Stimulated activated CD4-positive, alpha-beta T cell treated with anti-CD3 and anti-CD28 coated beads, Interleukin-15, amount 100 ng/mL, for 1 hour (primary cell): ENCODE measurements around the gene RBFOX2.
"Not testable (repeated sequence)": the region's sequence is repeated elsewhere in the genome, so short reads cannot be mapped to it uniquely, and the experiment has no call there.

Experiments
- DNase-seq, 2 donors: peaks; one replicate each; pipeline ENCODE4 v3.0.0-alpha.2; 2020; ENCODE audit warnings: low read depth in 1 of 2, low spot score in 1 of 2

RBFOX2 gene

DNA sequence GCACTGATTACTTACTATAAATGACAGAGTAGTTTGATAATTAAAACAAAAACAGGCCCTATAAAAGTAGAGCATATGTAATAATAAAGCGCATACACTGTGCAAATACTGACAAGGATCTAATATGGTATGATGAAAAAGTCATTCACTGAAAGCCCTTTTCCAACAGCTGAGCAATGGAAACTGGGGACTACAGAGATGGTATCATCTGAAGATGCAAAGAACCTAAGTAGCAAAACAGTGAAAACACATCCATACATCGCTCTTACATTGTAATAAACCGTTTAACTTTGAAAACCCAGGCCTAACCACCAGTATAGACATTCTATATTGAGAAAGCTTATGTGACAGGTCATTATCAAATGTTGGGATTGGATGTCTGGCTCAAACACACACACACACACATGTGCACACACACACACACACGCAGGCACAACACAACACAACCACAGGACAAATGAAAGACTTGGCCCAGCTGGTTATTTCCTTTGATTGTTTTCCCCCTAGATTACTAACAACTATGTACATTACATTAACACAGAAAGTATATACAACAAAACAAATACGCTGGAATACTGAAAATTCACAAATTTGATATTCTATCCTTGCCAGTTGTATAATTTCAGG lies 191.4 kb downstream of the RBFOX2 start:
- no peak for DNase-seq

DNA sequence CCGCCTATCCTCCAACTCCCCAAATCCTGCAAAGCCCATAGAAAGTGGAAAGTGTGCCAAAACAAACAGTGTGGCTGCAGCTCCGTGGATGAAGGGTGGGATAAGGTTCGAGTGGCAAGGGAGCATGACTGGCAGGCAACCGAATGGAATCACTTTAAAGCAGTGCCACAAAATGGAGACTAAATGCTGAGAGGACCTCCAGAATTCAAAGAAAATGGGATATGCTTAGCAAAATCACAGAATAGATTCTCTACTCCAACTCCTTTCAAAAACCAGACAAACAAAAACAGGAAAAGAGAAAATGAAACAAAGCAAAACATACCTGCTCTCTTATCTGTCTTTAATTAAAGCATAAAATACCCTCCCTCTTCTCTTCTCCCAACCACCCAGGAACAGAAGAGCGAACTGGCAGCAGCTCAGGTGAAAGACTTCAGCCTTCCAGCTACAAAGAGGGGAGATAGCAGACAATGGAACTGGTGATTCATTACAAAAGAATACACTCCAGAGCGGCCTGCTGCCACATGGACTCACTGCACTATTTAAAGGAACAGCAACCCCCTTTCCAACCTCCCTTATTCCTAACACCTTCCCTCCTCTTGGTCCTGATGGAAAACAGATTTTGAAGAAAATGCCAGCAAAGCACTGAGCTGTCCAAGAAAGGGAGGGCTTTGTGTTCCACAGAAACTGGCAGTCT lies 192.5 kb downstream of the RBFOX2 start:
- DNase-seq: no peak

- DNase-seq: no peak
Measured at GRCh38 chr22:35835267-35835997, 193.2 kb downstream of the RBFOX2 start.

DNA sequence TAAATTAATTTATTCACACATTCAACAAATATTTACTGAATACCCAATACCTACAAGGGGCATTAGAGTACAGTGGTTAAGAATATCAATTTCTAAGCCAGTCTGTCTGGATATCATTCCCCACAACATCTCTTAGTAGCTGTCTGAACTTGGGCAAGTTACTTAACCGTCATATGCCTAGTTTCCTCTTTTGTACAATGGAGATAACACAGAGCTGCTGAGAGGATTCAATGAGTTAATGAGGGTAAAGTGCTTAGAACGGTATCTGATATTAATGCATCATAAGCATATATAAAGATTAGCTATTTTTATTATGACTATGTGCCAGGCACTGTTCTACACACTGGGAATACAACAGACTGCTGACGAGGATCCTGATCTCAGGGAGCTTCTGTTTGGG lies 194.6 kb downstream of the RBFOX2 start:
- DNase-seq: no peak

GRCh38 chr22:35830305-35830704 lies 198.3 kb downstream of the RBFOX2 start:
- DNase-seq: no peak

- no peak for DNase-seq
Measured at GRCh38 chr22:35824256-35824655, 204.4 kb downstream of the RBFOX2 start.

DNA sequence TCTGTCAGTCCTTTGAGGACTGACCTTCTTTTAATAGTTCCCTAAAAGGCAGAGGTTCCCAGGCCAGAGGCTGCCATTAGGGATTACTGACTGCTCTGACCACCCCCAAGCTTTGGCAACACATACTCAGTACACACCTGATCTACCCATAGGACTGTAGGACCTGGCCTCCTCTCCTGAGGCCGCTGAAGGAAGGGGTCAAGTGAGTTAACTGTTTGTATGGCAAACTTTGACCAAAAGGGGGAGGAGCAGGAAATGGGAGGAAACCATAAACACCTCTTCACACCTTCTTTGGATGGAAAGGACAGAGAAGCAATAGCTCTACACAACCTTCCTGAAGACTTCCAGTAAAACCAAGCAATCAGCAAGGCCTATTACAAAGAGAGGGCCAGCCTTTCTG lies 207.0 kb downstream of the RBFOX2 start:
- DNase-seq: no peak

- no peak for DNase-seq
Measured at GRCh38 chr22:35819421-35819820, 209.2 kb downstream of the RBFOX2 start.

GRCh38 chr22:35818897-35819296 lies 209.7 kb downstream of the RBFOX2 start:
- DNase-seq: no peak

DNA sequence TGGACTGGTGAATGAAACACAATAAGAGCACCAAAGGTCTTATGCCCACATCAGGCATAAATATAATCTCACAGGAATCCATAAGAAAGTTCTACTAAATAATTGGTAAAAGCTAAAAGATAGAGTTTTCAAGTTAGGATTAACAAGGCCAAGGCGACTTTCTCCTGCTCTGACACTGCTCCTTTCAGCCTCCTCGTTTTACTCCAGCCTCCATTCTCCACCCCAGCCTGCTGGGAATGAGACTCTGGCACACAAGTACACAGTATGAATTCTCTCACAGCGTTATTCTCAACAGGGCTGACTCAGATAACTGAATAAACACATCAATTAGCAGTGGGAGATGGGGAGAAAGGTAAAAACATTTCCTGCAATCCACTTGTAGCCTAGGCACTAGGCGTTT lies 216.0 kb downstream of the RBFOX2 start:
- no peak for DNase-seq

DNA sequence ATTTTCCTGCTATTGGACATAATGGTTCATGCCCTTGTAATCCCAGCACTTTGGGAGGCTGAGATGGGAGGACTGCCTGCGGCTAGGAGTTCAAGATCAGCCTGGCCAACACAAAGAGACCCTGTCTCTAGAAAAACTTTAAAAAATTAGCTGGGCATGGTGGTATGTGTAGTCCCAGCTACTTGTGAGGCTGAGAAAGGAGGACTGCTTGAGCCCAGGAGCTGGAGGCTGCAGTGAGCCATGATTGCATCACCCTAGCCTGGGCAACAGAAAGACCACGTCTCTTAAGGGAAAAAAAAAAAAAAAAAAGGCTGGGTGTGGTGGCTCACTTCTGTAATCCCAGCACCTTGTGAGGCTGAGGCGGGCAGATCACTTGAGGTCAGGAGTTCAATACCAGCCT lies 217.0 kb downstream of the RBFOX2 start:
- DNase-seq: no peak

DNA sequence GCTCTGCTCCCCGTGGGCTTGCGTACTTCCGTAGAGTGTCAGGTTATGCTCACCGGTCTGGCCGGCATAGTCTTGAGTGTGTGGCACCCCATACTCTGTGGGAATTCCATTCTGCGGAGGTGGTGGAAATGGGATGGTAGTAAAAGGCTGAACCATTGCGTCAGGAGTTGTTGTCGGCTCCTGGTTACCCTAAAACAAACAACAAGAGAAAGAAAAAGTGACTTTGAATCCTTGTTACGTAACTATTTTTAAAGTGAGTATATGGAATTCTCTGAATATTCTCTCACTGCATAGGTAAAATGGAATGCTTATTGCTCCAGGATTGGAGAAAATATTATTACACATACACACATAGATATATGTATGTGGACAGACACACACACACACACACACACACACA lies 218.8 kb downstream of the RBFOX2 start:
- no peak for DNase-seq

DNA sequence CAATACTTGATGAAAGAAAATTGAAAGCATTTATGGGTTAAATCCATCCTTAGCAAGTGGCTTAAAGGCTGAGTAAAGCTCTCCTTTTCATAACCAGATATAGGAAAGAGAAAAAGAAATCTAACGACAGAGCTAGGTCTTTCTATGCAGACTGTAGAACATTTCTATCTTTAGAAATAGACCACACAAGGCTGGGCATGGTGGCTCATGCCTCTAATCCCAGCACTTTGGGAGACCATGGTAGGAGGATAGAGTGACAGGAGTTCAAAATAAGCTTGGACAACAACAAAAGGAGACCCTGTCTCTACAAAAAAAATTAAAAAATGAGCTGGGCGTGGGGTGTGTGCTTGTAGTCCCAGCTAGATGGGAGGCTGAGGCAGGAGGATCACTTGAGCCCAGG lies 220.2 kb downstream of the RBFOX2 start:
- no peak for DNase-seq

- not testable (repeated sequence) for DNase-seq
Measured at GRCh38 chr22:35806668-35807067, 222.0 kb downstream of the RBFOX2 start.

DNA sequence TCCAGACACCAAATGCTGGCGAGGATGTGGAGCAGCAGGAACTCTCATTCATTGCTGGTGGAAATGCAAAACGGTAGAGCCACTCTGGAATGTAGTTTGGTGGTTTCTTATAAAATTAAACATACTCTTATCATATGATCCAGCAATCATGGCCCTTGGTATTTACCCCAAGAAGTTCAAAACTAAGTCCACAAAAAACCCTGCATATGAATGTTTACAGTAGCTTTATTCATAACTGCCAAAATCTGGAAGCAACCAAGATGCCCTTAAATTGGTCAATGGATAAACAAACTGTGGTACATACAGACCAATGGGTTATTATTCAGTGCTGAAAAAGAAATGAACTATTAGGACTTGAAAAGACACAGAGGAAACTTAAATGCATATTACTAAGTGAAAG lies 223.2 kb downstream of the RBFOX2 start:
- no peak for DNase-seq

- no peak for DNase-seq
Measured at GRCh38 chr22:35804421-35804820, 224.2 kb downstream of the RBFOX2 start.

GRCh38 chr22:35802885-35803284 lies 225.7 kb downstream of the RBFOX2 start:
- DNase-seq: no peak

- DNase-seq: not testable (repeated sequence)
Measured at GRCh38 chr22:35801301-35801700, 227.3 kb downstream of the RBFOX2 start.

DNA sequence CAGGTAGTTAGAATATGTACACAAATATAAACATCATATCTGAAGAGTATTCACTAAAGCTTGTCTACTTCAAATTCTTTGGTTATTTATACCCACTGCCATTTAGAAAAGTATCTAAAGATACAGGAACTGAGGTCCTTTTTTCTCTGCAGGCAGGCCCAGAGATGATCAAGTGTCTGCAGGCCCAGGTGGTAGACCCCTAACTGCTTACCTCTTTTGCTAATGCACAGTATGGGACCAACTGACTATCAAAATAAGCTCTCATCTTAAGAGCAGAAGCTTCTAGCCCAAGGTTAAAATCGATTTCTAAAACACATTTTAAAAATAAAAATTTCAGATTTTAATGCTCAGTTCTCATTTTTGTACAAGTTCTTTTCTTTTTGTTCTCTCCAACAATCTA lies 229.5 kb downstream of the RBFOX2 start:
- no peak for DNase-seq

- no peak for DNase-seq
Measured at GRCh38 chr22:35797411-35797810, 231.2 kb downstream of the RBFOX2 start.

DNA sequence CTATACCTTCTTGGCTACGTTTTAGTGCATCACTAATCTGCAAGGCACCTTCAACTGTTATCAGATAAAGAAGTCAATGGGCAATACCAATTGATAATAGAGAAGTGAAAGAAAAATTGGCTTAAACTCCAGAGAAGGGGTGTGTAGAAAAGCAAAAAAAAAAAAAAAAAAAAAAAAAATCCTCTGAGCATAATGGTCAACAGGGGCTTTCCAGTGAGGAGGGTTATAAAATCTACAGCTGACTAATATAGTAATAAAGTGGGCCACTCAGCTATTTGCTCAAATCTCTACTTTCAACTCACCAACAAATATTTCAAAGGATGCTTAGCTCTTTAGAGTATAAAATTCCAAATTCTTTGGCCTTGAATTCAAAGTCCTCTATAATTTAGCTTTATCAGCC lies 233.1 kb downstream of the RBFOX2 start:
- DNase-seq: no peak

- DNase-seq: no peak
Measured at GRCh38 chr22:35792506-35792905, 236.1 kb downstream of the RBFOX2 start.
